A549 (cell line): ENCODE measurements around the gene BTC. TPM values are rescaled to one million over a fixed set of nuclear protein-coding genes. Genes with fewer than 3 reads are reported as not detected.

Experiments
- ATAC-seq, 2 experiments: fragments of 200-7000 bp in 1 of 2; fragments of >200 bp in 1 of 2; cut with Nextera tagmentation in 1 of 2; cut with Tn5 transposase in 1 of 2; 3 replicates each; pipeline versions ENCODE4 v1.8.0 to v1.9.1; 2018 to 2020; ENCODE audit warnings: mild to moderate bottlenecking in 1 of 2, moderate library complexity in 1 of 2
- CTCF ChIA-PET: fragments of 300-600 bp; sonication (Branson Sonifier 250); formaldehyde crosslinking; extraction: SDS; loops from one replicate; lab custom pipeline; 2021; ENCODE audit warnings: antibody characterized with exemption, inconsistent platforms; lab: Yijun Ruan, JAX
- POLR2A ChIA-PET: fragments of 350-600 bp; formaldehyde crosslinking; extraction: SDS; loops from one replicate; lab custom pipeline; 2021; ENCODE audit warnings: antibody characterized with exemption, inconsistent platforms; lab: Yijun Ruan, JAX
- DNase-seq, 2 experiments: peaks; one replicate each; pipeline versions ENCODE4 v3.0.0 to v3.0.0-alpha.2; 2011 to 2016; ENCODE audit warnings: low read depth in 1 of 2, low spot score in 1 of 2
- FAIRE-seq: peaks from 2 replicates; lab custom pipeline; 2011; peaks lifted over from hg19 to GRCh38; lab: Jason Lieb, UNC
- H3K27ac ChIP-seq, 2 experiments: fragments of >200 bp; sonication (Bioruptor Twin); formaldehyde crosslinking; 3 replicates each; pipeline ENCODE4 v1.5.1; 2016 to 2017
- H3K4me1 ChIP-seq: fragments of >200 bp; sonication (Bioruptor Twin); formaldehyde crosslinking; 3 replicates; pipeline ENCODE4 v1.6.1; 2016
- H3K4me2 ChIP-seq: fragments of >200 bp; sonication (Bioruptor Twin); formaldehyde crosslinking; 3 replicates; pipeline ENCODE4 v1.6.1; 2016
- H3K4me3 ChIP-seq: fragments of >200 bp; sonication (Bioruptor Twin); formaldehyde crosslinking; 3 replicates; pipeline ENCODE4 v1.5.1; 2016
- H3K9me3 ChIP-seq: fragments of >200 bp; sonication (Bioruptor Twin); formaldehyde crosslinking; 3 replicates; pipeline ENCODE4 v1.6.1; 2016
- CBX8 ChIP-seq: fragments of 200-600 bp; sonication (generic); IDR thresholded peaks from 2 replicates; pipeline ENCODE4 v1.6.1; 2016
- CHD4 ChIP-seq: fragments of 200-600 bp; sonication (generic); IDR thresholded peaks from 2 replicates; pipeline ENCODE4 v1.6.1; 2016; ENCODE audit warnings: antibody characterized with exemption, mild to moderate bottlenecking, borderline replicate concordance
- EHF ChIP-seq: fragments of 250-450 bp; sonication (Bioruptor Pico); IDR thresholded peaks from 2 replicates; pipeline ENCODE4 v1.5.0; 2020; ENCODE audit warnings: mild to moderate bottlenecking
- EHMT2 ChIP-seq: fragments of 200-600 bp; sonication (generic); IDR thresholded peaks from 2 replicates; pipeline ENCODE4 v1.6.1; 2016; ENCODE audit warnings: antibody characterized with exemption, low read depth, mild to moderate bottlenecking, moderate library complexity
- ESRRA ChIP-seq: fragments of 150-350 bp; IDR thresholded peaks from 2 replicates; pipeline ENCODE4 v1.6.1; 2014; ENCODE audit warnings: mild to moderate bottlenecking, low read length, borderline replicate concordance
- FOSB ChIP-seq: fragments of 250-450 bp; sonication (Bioruptor Pico); IDR thresholded peaks from 2 replicates; pipeline ENCODE4 v1.5.0; 2020; ENCODE audit warnings: mild to moderate bottlenecking, moderate library complexity
- FOXS1 ChIP-seq: fragments of 250-450 bp; sonication (Bioruptor Pico); IDR thresholded peaks from 2 replicates; pipeline ENCODE4 v1.5.0; 2020; ENCODE audit warnings: mild to moderate bottlenecking, moderate library complexity
- GATA3 ChIP-seq: IDR thresholded peaks from 2 replicates; pipeline ENCODE4 v1.6.1; 2012; ENCODE audit warnings: borderline replicate concordance
- HDAC2 ChIP-seq: fragments of 200-600 bp; sonication (generic); IDR thresholded peaks from 2 replicates; pipeline ENCODE4 v1.6.1; 2016
- HEYL ChIP-seq: fragments of 250-450 bp; sonication (Bioruptor Pico); IDR thresholded peaks from 2 replicates; pipeline ENCODE4 v1.8.0; 2021; ENCODE audit warnings: mild to moderate bottlenecking, moderate library complexity
- HOXA7 ChIP-seq: fragments of 250-450 bp; sonication (Bioruptor Pico); IDR thresholded peaks from 2 replicates; pipeline ENCODE4 v1.5.0; 2020; ENCODE audit warnings: mild to moderate bottlenecking, moderate library complexity
- HOXB13 ChIP-seq: fragments of 250-450 bp; sonication (Bioruptor Pico); IDR thresholded peaks from 2 replicates; pipeline ENCODE4 v1.5.0; 2020; ENCODE audit warnings: low read depth, mild to moderate bottlenecking, moderate library complexity
- JUN ChIP-seq, 2 experiments: fragments of >200 bp; sonication (Bioruptor Twin); formaldehyde crosslinking; IDR thresholded peaks; 2 replicates in 1 of 2; 3 replicates in 1 of 2; pipeline ENCODE4 v1.6.1; 2016 to 2017
- MAZ ChIP-seq: fragments of 150-350 bp; IDR thresholded peaks from 2 replicates; pipeline ENCODE4 v1.6.1; 2014; ENCODE audit warnings: antibody characterized with exemption, low read depth, low read length, borderline replicate concordance
- MYC ChIP-seq: IDR thresholded peaks from 2 replicates; pipeline ENCODE4 v1.6.1; 2012; ENCODE audit warnings: mild to moderate bottlenecking, inconsistent platforms, low read length, improper control_type of control experiment, borderline replicate concordance
- NPAS2 ChIP-seq: fragments of 250-450 bp; sonication (Bioruptor Pico); IDR thresholded peaks from 2 replicates; pipeline ENCODE4 v1.8.0; 2022; ENCODE audit warnings: mild to moderate bottlenecking, moderate library complexity, borderline replicate concordance
- POLR2A ChIP-seq: IDR thresholded peaks from 2 replicates; pipeline ENCODE4 v1.6.1; 2012; ENCODE audit warnings: mild to moderate bottlenecking, low read length
- POLR2AphosphoS2 ChIP-seq: conservative IDR thresholded peaks from 2 replicates; pipeline ENCODE4 v1.6.1; 2012; ENCODE audit warnings: low read length, improper control_type of control experiment, inconsistent platforms
- RAD21 ChIP-seq, 2 experiments: fragments of >200 bp in 1 of 2; sonication (Bioruptor Twin) in 1 of 2; formaldehyde crosslinking in 1 of 2; IDR thresholded peaks in 1 of 2; conservative IDR thresholded peaks in 1 of 2; 2 replicates in 1 of 2; 3 replicates in 1 of 2; pipeline ENCODE4 v1.6.1; 2012 to 2018; ENCODE audit warnings: inconsistent platforms in 1 of 2
- RCOR1 ChIP-seq: fragments of 150-350 bp; IDR thresholded peaks from 2 replicates; pipeline ENCODE4 v1.6.1; 2014; ENCODE audit warnings: antibody characterized with exemption, low read length, low read depth
- RFX5 ChIP-seq: fragments of 450-650 bp; IDR thresholded peaks from 2 replicates; pipeline ENCODE4 v1.7.1; 2014; ENCODE audit warnings: antibody characterized with exemption, mild to moderate bottlenecking, moderate library complexity
- SMC3 ChIP-seq: fragments of >200 bp; sonication (Bioruptor Twin); formaldehyde crosslinking; IDR thresholded peaks from 3 replicates; pipeline ENCODE4 v1.6.1; 2018; ENCODE audit warnings: inconsistent platforms
- TP53 ChIP-seq: fragments of 250-450 bp; sonication (Bioruptor Pico); IDR thresholded peaks from 2 replicates; pipeline ENCODE4 v1.5.0; 2021; ENCODE audit warnings: mild to moderate bottlenecking, moderate library complexity
- ZC3H11A ChIP-seq: fragments of 450-650 bp; IDR thresholded peaks from 2 replicates; pipeline ENCODE4 v1.6.1; 2014; ENCODE audit warnings: antibody characterized with exemption, mild to moderate bottlenecking
- ZFP36 ChIP-seq: fragments of 450-650 bp; IDR thresholded peaks from 2 replicates; pipeline ENCODE4 v1.6.1; 2014; ENCODE audit warnings: borderline replicate concordance; ENCODE audit not compliant: partially characterized antibody
- ZNF302 ChIP-seq: fragments of 250-450 bp; sonication (Bioruptor Pico); IDR thresholded peaks from 2 replicates; pipeline ENCODE4 v1.9.0; 2021; ENCODE audit warnings: inconsistent platforms, mild to moderate bottlenecking, moderate library complexity
- WGBS: methylation state at CpG from one replicate; pipeline ENCODE4 v1.1.6; 2017; ENCODE audit errors: missing lambda C conversion rate; 5-methylcytosine and 5-hydroxymethylcytosine counted together
- polyA plus RNA-seq, 4 experiments: library from polyadenylated mRNA; depleted of rRNA in 3 of 4; stranded (reverse); fragments of >200 nt; fragmentation: RNase III in 1 of 4; extraction: RNeasy Plus Mini Kit Qiagen cat#74134 plus additional on column Dnase treatment in 1 of 4; gene quantifications; 2 replicates in 3 of 4; 3 replicates in 1 of 4; pipeline ENCODE4 v1.2.3, GENCODE V29; 2011 to 2017
- TF ChIP-seq, protein P1 (sequence below): fragments of >200 bp; sonication (Bioruptor Twin); formaldehyde crosslinking; IDR thresholded peaks from 3 replicates; pipeline ENCODE4 v1.6.1; 2016
- TF ChIP-seq, protein P2 (sequence below): fragments of 250-450 bp; sonication (Bioruptor Pico); IDR thresholded peaks from 2 replicates; pipeline ENCODE4 v1.5.0; 2020; ENCODE audit warnings: low read depth, mild to moderate bottlenecking, moderate library complexity
- TF ChIP-seq, protein P3 (sequence below): fragments of 250-450 bp; sonication (Bioruptor Pico); IDR thresholded peaks from 2 replicates; pipeline ENCODE4 v1.5.0; 2021; ENCODE audit warnings: mild to moderate bottlenecking, moderate library complexity, borderline replicate concordance
- TF ChIP-seq, protein P4 (sequence below): fragments of >200 bp; sonication (Bioruptor Twin); formaldehyde crosslinking; IDR thresholded peaks from 2 replicates; pipeline ENCODE4 v1.6.1; 2016
- TF ChIP-seq, protein P5 (sequence below): fragments of 150-350 bp; IDR thresholded peaks from 2 replicates; pipeline ENCODE4 v1.6.1; 2014; ENCODE audit warnings: low read depth, mild to moderate bottlenecking, low read length

Gene BTC
- polyA plus RNA-seq, 2 of the 4 experiments (the other 2 are of a cell fraction) = 1.6 to 6.0 TPM

DNA sequence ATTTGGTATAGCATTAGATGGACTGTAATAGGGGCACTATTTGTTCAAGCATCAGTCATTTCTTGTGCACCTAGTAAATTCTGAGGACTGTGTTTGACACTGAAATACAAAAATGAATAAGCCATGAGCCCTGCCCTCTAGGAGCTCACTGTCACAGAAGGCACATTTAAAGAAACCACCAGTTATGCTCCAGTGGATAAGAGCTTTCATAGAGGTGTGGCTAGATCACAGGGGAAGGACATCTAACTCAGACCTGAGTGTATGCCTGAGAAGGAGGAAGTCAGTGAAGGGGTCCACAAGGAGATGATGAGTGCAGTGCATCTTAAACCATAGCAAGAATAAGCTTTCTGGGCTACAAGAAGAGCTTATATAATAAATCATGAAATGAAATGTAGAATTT lies 40.1 kb downstream of the BTC start:
- CTCF ChIA-PET = no interaction called here
- no peak overlapping the region for H3K27ac ChIP-seq
- DNase-seq (no peak), ATAC-seq (no peak), FAIRE-seq (no peak)
- no peak overlapping the region for H3K4me2 ChIP-seq
- POLR2A ChIA-PET = no interaction called here
- H3K4me3 ChIP-seq = no peak overlapping the region
- TF ChIP-seq JUN (IDR thresholded peaks at IDR 0.05) = no peak
- no peak for TF ChIP-seq FOXS1 (CRISPR knock-in tag)
- TF ChIP-seq, protein P1, sequence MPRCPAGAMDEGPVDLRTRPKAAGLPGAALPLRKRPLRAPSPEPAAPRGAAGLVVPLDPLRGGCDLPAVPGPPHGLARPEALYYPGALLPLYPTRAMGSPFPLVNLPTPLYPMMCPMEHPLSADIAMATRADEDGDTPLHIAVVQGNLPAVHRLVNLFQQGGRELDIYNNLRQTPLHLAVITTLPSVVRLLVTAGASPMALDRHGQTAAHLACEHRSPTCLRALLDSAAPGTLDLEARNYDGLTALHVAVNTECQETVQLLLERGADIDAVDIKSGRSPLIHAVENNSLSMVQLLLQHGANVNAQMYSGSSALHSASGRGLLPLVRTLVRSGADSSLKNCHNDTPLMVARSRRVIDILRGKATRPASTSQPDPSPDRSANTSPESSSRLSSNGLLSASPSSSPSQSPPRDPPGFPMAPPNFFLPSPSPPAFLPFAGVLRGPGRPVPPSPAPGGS = no peak
- H3K9me3 ChIP-seq = no peaks in the 10 kb centered on the region
- H3K4me1 ChIP-seq = no peaks in the 10 kb centered on the region

DNA sequence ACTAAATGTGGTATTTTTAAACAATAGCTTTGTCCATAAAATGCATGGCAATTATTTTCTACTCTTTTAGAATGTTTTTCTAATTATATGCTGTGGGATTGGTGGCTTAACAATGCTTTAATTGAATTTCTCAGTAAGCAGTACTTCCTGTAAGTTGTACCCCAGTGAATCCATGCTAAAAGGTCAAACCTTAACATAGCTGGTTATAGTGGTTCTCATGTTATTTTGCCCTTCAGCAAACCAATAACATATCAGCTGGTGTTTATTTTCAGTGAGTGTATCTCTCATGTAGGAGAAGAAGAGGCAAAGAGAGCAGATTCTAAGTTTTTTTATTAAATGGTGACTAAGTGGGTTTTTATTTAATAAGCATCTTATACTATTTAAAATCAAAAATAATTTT lies 41.5 kb downstream of the BTC start:
- POLR2A ChIA-PET = no interaction called here
- TF ChIP-seq ZC3H11A (no peak), JUN (IDR thresholded peaks at IDR 0.05) (no peak), RFX5 (no peak), ZFP36 (no peak), HOXA7 (no peak), ESRRA (no peak), RCOR1 (no peak), POLR2AphosphoS2 (no peak), HOXB13 (CRISPR knock-in tag) (no peak), FOSB (CRISPR knock-in tag) (no peak), MYC (no peak), ZNF302 (no peak), POLR2A (no peak), SMC3 (no peak), MAZ (no peak), CHD4 (no peak), EHF (CRISPR knock-in tag) (no peak)
- TF ChIP-seq, protein P2, sequence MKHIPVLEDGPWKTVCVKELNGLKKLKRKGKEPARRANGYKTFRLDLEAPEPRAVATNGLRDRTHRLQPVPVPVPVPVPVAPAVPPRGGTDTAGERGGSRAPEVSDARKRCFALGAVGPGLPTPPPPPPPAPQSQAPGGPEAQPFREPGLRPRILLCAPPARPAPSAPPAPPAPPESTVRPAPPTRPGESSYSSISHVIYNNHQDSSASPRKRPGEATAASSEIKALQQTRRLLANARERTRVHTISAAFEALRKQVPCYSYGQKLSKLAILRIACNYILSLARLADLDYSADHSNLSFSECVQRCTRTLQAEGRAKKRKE = no peak
- TF ChIP-seq, protein P3, sequence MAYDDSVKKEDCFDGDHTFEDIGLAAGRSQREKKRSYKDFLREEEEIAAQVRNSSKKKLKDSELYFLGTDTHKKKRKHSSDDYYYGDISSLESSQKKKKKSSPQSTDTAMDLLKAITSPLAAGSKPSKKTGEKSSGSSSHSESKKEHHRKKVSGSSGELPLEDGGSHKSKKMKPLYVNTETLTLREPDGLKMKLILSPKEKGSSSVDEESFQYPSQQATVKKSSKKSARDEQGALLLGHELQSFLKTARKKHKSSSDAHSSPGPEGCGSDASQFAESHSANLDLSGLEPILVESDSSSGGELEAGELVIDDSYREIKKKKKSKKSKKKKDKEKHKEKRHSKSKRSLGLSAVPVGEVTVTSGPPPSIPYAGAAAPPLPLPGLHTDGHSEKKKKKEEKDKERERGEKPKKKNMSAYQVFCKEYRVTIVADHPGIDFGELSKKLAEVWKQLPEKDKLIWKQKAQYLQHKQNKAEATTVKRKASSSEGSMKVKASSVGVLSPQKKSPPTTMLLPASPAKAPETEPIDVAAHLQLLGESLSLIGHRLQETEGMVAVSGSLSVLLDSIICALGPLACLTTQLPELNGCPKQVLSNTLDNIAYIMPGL = no peak
- CTCF ChIA-PET = interaction anchor here (1.0 kb wide), 1 partner anchor 8 kb away, joined by 4 read pairs; no protein-coding TSS in a partner anchor
- ATAC-seq = no peak
- DNase-seq = no peak
- Histone ChIP-seq H3K4me3 (no peak overlapping the region), H3K4me2 (no peak overlapping the region), H3K9me3 (no peaks in the 10 kb centered on the region), H3K27ac (no peak overlapping the region), H3K4me1 (no peaks in the 10 kb centered on the region)
- no peak for FAIRE-seq

DNA sequence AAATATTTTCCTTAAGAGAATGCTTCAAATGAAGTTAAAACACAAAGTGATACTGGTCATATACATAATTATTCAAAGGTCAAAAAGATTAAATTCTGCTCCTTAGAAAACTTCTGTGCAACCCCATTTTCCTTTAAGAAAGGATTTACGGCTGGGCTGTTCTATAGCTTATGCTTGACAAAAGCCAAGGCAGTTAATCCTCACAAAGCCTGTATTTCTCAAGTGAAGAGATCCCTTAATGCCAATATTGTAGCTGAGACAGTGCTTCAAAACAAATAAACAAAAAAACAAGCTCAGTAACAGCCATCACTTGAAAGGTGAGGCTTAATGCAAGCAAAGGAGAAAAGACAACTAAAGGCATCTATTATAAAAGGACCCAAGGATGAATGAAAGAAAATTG lies 42.5 kb downstream of the BTC start:
- WGBS = 74% methylated on average over 1 of the region's 1 CpG
- H3K27ac ChIP-seq = no peak overlapping the region
- no peaks in the 10 kb centered on the region for H3K4me1 ChIP-seq
- DNase-seq = no peak
- ChIA-PET CTCF (interaction anchor here (1.0 kb wide), 1 partner anchor 9 kb away, joined by 4 read pairs; no protein-coding TSS in a partner anchor), POLR2A (no interaction called here)
- TF ChIP-seq RAD21 (conservative IDR thresholded peaks at IDR 0.05 in 1 of 2, IDR thresholded peaks at IDR 0.05 in 1 of 2) (no peak), CHD4 (no peak), HEYL (CRISPR knock-in tag) (no peak), JUN (IDR thresholded peaks at IDR 0.05) (no peak), HOXB13 (CRISPR knock-in tag) (no peak), NPAS2 (CRISPR knock-in tag) (no peak), GATA3 (no peak), CBX8 (no peak), TP53 (CRISPR knock-in tag) (no peak), HDAC2 (no peak), EHMT2 (no peak)
- TF ChIP-seq, protein P4, sequence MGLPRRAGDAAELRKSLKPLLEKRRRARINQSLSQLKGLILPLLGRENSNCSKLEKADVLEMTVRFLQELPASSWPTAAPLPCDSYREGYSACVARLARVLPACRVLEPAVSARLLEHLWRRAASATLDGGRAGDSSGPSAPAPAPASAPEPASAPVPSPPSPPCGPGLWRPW = no peak
- TF ChIP-seq, protein P5, sequence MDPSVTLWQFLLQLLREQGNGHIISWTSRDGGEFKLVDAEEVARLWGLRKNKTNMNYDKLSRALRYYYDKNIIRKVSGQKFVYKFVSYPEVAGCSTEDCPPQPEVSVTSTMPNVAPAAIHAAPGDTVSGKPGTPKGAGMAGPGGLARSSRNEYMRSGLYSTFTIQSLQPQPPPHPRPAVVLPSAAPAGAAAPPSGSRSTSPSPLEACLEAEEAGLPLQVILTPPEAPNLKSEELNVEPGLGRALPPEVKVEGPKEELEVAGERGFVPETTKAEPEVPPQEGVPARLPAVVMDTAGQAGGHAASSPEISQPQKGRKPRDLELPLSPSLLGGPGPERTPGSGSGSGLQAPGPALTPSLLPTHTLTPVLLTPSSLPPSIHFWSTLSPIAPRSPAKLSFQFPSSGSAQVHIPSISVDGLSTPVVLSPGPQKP = no peak
- TF ChIP-seq, protein P1 = no peak
- no peak overlapping the region for H3K4me3 ChIP-seq
- no peak for ATAC-seq
- no peaks in the 10 kb centered on the region for H3K9me3 ChIP-seq
- H3K4me2 ChIP-seq = no peak overlapping the region
- FAIRE-seq = no peak
